ENCODE results near the gene ZBTB46. TPM values are rescaled to one million over a fixed set of nuclear protein-coding genes. Genes with fewer than 3 reads are reported as not detected.
"Not testable (repeated sequence)": the region's sequence is repeated elsewhere in the genome, so short reads cannot be mapped to it uniquely, and the experiment has no call there.

Gene ZBTB46
- total RNA-seq, 1 donor from 2014 or later = 21.5 TPM

DNA sequence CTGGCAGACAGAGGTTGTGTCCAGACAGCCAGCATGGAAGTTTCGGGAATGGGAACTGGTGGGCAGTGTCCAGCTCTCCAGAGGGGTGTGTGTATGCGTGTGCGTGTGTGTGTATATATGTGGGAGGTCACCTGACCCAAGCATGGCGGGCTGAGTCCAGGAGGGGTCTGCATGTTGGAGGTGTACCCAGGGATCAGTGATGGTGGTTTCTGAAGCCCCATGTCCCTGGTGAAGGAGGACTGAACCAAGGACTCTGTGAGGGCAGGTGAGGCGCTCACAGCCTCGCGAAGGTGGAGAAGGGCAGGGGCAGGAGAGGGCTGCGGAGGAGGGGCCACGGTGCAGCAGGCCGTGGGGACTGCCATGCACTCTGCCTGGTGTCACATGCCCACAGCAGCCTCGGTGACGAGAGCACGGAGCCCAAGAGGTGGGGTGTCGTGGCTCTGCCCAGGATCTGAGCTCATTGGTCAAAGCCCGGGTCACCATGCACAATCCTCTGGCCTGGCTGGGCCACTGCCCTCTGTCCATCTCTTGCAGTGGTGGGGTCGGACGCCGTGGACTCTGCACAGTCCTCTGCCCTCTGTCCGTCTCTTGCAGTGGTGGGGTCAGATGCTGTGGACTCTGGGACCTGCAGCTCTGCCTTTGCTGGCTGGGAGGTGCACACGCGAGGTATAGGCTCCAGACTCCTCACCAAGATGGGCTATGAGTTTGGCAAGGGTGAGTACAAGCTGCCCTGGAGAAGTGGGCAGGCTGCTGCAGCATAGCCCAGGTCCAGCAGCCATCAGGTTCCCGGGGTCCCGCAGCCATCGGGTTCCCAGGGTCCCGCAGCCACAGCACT is 96.7 kb downstream of the ZBTB46 start:
- DNase-seq = no peak

DNA sequence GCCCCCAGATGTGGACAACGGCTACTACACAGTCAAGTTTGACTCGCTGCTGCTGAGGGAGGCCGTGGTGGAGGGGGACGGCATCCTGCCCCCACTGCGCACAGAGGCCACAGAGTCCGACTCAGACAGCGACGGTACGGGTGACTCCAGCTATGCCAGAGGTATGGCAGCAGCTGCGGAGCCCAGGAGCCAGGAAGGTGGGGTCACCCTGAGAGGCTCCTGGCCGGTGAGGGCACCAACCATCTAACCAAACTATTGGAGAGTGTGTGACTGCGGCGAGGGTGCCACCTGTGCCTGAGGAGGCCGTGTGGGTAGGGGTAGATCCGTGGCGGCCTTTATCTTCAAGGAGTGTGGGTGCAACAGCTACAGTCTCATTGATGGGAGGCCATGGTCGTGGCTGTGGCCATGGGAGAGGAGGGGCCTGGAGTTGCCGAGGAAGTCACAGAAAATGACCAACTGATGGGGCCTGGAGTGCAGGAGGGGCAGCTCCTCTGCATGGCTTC is 97.4 kb downstream of the ZBTB46 start:
- no peak for DNase-seq

DNA sequence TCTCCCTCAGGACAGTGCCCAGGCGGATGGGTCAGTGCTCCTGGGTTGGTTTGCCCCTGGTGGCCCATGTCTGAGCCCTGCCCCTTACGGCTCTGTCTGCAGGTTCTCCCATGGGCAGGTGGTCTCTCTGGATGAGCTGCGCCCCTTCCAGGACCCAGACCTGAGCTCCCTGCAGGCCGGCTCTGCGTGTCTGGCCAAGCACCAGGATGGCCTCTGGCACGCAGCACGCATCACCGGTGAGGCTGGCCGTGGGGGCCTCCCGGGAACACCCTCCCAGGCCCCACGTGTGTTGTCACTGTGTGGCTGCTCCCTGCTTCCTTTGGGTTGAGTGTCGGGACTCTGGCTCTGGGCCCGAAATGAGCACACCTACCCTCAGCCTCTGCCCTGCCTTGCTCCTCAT is 97.9 kb downstream of the ZBTB46 start:
- no peak for DNase-seq

DNA sequence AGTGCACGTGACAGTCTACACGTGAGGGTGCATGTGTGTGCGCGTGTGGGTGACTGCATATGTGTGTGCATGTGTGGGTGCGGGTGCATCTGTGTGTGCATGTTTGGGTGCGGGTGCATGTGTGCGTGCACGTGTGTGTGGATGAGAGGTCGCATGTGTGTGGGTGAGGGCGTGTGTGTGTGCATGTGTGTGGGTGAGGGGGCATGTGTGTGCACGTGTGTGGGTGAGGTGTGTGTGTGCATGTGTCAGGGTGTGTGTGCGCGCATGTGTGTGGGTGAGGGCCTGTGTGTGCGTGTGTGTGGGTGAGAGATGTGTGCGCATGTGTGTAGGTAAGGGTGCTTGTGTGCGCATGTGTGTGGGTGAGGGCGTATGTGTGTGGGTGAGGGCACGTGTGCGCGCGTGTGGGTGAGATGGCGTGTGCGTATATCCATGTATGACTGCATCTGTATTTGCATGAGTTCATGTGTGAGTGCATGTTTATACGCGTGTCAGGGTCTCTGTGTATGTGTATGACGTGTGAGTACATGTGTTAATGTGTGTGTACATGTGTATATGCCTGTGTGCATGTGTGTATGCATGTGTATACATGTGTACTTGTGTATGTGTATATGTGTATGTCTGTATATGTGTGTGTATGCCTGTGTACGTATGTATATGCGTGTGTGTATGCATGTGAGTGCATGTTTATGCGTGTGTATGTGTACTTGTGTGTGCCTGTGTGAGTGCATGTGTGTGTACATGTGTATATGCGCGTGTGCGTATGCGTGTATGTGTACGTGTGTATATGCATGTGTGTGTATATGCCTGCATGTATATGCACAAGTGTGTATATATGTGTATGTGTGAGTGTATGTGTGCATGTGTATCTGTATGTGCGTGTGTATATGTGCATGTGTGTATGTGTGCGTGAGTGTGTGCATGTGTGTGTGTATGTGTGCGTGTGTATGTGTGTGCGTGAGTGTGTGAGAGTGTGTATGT is 98.7 kb downstream of the ZBTB46 start:
- no peak for DNase-seq

DNA sequence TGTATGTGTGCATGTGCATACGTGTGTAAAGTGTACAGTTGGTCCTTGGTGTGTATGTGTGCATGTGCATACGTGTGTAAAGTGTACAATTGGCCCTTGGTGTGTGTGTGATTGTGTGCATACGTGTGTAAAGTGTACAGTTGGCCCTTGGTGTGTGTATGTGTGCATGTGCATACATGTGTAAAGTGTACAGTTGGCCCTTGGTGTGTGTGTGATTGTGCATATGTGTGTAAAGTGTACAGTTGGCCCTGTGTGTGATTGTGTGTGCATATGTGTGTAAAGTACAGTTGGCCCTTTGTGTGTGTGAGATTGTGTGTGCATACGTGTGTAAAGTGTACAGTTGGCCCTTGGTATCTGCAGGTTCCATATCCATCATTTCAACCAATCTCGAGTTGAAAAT is 99.7 kb downstream of the ZBTB46 start:
- no peak for DNase-seq

DNA sequence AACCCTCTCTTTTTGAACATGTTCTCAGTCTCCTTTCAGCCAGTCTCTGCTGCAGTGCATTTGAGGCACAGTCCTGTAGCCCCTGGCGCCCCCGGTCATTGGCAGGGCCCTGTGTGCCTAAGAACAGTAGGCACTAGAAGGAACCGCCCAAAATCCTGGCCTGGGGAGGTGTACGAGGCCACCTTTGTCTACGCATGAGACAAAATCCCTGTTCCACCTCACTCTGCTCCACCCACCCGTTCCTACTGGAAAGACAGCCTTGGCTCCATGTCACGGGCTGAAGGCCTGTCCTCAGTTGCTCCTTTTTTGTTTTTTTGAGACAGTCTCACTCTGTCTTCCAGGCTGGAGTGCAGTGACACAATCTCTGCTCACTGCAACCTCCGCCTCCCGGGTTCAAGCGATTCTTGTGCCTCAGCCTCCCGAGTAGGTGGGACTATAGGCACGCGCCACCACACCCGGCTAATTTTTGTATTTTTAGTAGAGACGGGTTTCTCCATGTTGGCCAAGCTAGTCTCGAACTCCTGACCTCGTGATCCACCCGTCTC is 100.8 kb downstream of the ZBTB46 start:
- DNase-seq = not testable (repeated sequence)

DNA sequence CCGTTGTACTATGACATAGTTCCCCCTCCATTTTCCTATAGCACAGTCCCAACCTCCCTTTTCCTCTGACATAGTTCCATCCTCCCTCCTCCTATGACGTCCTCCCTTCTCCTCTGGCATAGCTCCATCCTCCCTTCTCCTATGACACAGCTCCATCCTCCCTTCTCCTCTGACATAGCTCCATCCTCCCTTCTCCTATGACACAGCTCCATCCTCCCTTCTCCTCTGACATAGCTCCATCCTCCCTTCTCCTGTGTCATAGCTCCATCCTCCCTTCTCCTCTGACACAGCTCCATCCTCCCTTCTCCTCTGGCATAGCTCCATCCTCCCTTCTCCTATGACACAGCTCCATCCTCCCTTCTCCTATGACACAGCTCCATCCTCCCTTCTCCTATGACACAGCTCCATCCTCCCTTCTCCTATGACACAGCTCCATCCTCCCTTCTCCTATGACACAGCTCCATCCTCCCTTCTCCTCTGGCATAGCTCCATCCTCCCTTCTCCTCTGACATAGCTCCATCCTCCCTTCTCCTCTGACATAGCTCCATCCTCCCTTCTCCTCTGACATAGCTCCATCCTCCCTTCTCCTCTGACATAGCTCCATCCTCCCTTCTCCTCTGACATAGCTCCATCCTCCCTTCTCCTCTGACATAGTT is 108.0 kb downstream of the ZBTB46 start:
- DNase-seq = not testable (repeated sequence)

DNA sequence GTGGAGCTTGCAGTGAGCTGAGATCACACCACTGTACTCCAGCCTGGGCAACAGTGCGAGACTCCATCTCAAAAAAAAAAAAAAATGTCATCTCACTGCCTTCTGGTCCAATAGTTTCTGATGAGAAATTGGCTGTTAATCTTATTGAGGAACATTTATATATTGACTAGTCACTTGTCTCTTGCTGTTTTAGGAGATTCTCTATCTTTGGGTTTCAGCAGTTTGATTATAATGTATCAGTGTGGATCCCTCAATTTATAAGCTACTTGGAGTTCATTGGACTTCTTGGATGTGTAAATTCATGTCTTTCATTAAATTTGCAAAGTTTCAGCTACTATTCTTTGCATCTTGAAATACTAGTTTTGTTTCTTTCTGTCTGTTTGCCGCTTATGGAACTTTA is 112.1 kb downstream of the ZBTB46 start:
- DNase-seq = no peak

DNA sequence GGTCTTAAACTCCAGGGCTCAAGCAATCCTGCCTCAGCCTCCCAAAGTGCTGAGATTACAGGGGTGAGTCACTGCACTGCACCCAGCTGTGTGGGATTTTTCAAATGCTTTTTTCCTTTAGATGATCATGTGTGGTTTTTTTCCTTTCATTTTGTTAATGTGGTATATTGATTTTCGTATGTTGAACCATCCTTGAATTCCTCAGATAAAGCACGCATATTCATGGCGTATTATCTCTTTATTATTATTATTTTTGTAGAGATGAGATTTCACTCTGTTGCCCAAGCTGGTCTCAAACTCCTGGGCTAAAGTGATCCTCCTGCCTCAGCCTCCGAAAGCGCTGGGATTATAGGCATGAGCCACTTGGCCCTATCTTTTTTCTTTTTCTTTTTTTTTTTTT is 116.2 kb downstream of the ZBTB46 start:
- no peak for DNase-seq

DNA sequence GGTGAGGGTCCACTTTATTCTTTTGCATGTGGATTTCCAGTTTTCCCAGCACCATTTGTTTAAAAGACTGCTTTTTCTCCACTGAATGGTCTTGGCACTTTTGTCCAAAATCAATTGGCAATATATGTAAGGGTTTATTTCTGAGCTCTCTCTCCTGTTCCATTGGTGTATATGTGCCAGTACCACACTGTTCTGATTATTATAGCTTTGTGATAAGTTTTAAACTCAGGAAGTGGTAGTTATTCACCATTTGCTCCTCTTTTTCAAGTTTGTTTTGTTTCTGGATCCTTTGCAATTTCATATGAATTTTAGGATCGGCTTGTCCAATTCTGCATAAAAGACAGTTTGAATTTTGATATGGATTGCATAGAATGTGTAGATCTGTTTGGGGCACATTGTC is 118.9 kb downstream of the ZBTB46 start:
- no peak for DNase-seq

DNA sequence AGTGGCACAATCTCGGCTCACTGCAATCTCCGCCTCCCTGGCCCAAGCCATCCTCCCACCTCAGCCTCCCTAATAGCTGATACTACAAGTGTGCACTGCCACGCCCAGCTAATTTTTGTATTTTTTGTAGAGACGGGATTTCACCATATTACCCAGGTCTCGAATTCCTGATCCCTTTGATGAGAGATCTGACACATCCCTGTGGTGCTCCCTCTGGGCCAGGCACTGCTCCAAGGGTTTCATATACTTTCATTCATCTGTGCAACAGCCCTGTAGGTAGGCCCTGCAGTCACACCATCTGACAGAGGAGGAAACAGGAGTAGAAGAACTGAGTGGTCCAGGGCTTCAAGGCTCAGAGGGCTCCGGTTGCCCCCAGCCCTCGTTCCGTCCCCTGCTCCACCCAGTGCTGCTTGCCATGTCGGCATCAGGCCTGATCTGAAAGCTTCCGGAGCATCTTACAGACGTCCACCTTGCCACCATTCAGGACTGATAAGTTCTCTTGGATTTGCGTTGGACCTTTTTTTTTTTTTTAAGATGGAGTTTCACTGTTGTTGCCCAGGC is 119.9 kb downstream of the ZBTB46 start:
- no peak for DNase-seq

DNA sequence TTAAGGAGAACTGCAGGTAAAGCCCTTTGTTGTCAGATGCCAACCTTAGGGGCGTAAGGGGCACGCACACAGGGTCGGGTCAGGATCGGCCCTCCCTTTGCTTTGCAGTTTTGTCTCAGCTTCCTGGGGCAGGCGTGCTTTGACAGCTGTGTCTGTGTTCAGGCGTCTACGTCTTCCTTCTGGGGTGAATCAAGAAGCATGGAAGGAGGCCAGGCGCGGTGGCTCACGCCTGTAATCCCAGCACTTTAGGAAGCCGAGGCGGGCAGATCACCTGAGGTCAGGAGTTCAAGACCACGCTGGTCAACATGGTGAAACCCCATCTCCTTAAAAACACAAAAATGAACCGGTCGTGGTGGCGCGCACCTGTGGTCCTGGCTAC is 121.9 kb downstream of the ZBTB46 start:
- no peak for DNase-seq

DNA sequence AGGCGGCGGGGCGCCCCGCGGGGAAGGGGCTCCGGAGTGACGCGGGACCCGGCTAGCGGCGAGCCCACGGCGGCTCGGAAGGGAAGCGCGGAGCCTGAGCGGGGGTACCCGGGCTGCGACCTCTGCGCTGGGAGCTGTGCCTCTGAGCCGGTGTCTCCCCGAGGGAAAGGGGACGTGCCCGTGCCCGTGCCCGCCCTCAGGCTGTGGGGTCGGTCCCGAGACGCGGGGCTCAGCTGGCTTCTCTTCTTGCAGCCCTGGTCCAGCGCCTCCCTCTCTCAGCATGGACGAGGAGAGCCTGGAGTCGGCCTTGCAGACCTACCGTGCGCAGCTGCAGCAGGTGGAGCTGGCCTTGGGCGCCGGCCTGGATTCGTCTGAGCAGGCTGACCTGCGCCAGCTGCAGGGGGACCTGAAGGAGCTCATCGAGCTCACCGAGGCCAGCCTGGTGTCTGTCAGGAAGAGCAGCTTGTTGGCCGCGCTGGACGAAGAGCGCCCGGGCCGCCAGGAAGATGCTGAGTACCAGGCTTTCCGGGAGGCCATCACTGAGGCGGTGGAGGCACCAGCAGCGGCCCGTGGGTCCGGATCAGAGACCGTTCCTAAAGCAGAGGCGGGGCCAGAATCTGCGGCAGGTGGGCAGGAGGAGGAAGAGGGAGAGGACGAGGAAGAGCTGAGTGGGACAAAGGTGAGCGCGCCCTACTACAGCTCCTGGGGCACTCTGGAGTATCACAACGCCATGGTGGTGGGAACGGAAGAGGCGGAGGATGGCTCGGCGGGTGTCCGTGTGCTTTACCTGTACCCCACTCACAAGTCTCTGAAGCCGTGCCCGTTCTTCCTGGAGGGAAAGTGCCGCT is 122.5 kb downstream of the ZBTB46 start:
- no peak for DNase-seq

DNA sequence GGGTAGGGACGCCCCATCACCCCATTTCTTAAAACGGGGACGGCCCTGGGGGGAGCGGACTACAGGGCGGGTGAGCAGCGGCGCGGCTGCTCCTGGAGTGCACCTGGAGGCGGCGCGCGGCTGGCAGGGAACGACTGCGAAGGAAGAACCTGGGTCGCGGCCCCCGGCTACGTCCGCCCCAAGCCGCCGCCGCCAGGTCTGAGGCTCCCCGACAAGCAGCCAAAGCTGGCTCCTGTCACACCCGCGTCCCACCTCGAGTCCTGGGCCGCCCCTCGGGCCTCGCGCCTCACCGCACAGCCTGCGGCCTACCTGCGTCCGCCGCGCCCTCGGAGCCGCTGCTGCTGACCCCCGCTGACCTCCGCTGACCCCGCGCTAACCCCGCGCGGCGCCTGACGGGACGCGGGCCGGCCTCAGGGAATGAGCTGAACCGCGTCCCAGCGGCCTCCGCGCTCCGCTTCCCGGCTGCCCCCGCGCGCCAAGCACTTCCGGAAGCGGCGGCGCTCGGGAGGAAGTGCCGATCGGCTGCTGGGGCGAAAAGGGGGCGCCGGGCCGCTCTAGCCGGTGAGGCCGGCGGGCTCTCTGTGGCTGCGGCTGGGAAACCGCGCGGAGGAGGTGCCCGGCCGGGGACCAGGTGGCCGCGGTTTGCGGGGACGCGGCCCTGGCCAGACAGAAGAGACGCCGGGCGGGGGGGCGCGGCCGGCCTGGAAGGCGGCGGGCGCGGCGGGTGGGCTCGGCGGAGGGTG is 123.3 kb downstream of the ZBTB46 start, which contains the start of the genes ARFRP1 and ZGPAT:
Gene ARFRP1 (minus strand): TSS at position 419 of the 743 bp plus-strand sequence. CDS start 885 bp downstream, outside the sequence.
Gene ZGPAT (plus strand): TSS at position 482 of the 743 bp plus-strand sequence. CDS start 542 bp downstream, outside the sequence.
- peak; percentile 87 for DNase-seq

DNA sequence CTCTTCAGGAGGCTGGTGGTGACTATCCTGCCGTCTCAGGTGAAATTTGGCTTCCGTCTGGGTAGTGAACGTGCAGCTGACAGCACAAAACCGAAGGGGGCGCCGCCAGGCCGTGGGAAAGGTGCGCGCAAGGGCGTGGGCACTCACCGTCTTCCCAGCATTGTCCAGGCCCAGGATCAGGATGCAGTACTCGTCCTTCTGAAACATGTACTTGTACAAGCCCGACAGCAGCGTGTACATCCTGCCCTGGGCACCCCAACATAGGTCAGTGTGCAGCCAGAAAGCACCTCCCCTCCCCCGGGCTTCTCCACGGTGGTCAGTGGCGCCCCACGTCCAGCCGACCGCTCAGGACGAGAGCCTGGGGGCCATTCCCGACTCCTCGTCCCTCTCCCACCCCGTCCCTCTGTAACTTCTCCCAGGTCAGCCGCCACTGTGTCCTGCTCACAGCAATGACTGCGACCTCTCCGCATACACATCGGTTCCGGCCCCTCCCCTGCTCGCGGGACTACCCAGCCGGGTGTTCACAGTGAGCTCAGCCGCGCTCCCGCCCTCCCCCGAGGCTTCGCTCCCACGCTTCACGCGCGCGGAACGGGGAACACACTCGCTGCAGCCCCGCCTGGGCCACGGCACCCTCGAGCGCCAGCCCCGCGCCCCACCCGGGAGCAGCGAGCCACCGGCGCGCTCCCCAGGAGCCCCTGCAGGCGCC is 124.1 kb downstream of the ZBTB46 start:
- peak; percentile 44 for DNase-seq

DNA sequence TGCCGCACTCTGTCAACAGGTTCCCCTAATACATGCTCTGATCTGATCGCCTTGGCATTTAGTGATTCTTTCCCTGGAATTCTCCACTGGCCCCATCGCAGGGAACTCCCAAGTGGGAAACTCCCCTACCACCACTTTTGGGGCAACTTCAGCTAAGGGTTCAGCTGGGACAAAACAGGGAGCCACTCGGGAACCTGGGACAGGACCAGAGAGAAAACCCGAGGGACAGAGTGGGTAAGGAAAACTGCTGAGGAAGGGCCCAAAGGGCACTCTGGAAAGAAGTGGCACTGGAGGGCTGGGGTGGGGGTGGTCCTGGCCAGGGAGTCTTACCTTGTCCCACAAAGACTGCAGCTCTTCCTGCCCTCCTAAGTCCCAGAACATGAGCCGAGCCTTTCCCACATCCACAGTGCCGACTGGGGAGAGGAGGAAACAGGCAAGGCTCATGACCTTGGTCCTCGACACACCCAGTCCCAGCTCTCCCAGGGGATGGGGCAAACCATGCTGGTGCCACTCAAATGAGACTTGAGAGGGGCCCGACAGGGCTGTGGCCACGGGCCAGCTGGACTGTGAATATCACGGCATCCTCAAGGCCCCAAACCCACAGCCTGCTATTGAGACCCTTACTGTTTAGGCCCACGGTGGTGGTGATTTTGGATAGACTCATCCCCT is 124.9 kb downstream of the ZBTB46 start:
- DNase-seq = no peak

DNA sequence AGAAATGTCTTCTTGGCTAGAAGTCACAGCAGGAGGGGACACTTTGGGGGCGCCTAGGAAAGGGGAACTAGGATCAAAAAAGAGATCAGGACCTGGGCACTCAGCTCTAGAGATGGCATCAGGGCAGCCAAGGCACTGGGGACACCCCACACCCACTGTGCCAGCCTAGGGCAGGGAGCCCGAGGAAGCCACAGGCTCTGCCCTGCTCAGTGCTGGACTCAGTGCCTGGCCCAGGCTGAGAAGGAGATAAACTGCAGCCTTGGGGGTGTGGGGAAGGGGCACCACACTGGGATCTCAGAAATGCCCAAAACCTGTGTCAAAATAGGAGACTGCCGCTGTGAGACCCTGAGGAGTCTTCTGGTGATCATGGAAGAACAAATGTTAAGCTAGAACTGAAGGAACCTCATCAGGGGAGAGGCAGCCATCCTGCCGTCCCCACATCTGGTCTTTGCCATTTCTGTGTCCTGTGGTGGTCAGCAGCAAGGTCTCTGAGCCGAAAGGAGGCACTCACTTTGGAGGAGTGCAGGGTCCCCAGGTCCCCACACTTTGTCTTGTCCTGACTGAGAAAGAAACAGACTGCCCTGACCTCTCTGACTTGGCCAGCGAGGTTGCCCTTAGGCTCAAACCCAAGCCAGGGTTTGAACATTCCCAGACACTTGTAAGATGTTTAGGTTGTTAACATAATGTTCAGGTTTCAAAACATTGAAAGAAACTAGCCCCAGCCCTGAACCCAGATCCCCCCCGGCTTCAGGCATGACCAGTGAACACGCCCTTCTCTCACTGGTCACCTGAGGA is 125.6 kb downstream of the ZBTB46 start:
- no peak for DNase-seq

DNA sequence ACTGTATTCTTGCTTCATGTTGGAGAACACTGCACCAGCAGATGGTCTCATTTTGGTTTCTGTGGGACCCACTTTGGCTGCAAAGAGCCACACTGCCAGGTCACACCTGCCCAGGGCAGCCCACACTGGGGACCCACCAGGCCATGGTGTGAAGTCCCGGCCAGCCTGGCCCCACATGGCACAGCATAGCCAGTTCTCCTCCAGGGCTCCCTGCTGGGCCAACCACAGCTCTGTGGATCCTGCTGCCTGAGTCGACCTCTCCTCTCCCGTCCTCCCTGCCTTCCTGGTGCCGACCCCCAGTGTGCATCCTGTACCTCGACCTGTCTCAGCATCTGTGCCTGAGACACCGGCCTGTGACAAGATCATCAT is 126.3 kb downstream of the ZBTB46 start:
- DNase-seq = no peak
